B cell (primary cell): Measurements from ENCODE around the gene PFN1. TPM values are rescaled to one million over a fixed set of nuclear protein-coding genes. Genes with fewer than 3 reads are reported as not detected.
A peak's percentile ranks its signal among the peaks of the same experiment; 100 is the strongest.

Source experiments
- ATAC-seq: fragments of 200-7000 bp; cut with Tn5 transposase; one replicate; pipeline ENCODE4 v1.10.0; 2021; ENCODE audit warnings: low read depth, mild to moderate bottlenecking, moderate number of reproducible peaks, moderate library complexity
- CTCF ChIA-PET: fragments of 350-600 bp; sonication (Branson Sonifier 250); formaldehyde crosslinking; loops from one replicate; lab custom pipeline; 2021; ENCODE audit warnings: antibody characterized with exemption, inconsistent platforms; lab: Charles Lee
- POLR2A ChIA-PET: fragments of 350-600 bp; sonication (Branson Sonifier 250); formaldehyde crosslinking; loops from one replicate; lab custom pipeline; 2021; ENCODE audit warnings: antibody characterized with exemption; lab: Charles Lee
- DNase-seq: peaks from one replicate; pipeline ENCODE4 v3.0.0; 2013
- H2AFZ ChIP-seq: 2 replicates; pipeline ENCODE4 v1.6.1; 2012; ENCODE audit warnings: mild to moderate bottlenecking, low read depth, low read length; ENCODE audit not compliant: insufficient read depth, poor library complexity, severe bottlenecking
- H3K27ac ChIP-seq, 2 donors: 1 replicate in 1 of 2; 2 replicates in 1 of 2; pipeline ENCODE4 v1.5.1; 2012 to 2013; ENCODE audit warnings: low read length in 2 of 2, mild to moderate bottlenecking in 2 of 2, moderate library complexity in 1 of 2
- H3K27me3 ChIP-seq, 4 experiments: fragments of 200-600 bp in 1 of 4; sonication (generic) in 1 of 4; replicated peaks in 1 of 4; 1 replicate in 2 of 4; 2 replicates in 2 of 4; pipeline versions ENCODE4 v1.6.1 to v1.7.0; 2013 to 2016; ENCODE audit warnings: low read length in 3 of 4, mild to moderate bottlenecking in 2 of 4, mixed read lengths in 1 of 4, moderate library complexity in 1 of 4; ENCODE audit not compliant: insufficient read depth in 4 of 4, control insufficient read depth in 3 of 4; ENCODE audit errors: control extremely low read depth in 1 of 4
- H3K36me3 ChIP-seq, 2 experiments: replicated peaks in 1 of 2; 1 replicate in 1 of 2; 2 replicates in 1 of 2; pipeline versions ENCODE4 v1.6.1 to v1.7.1; 2013; ENCODE audit warnings: low read length in 1 of 2; ENCODE audit not compliant: insufficient read depth in 2 of 2, control insufficient read depth in 1 of 2; ENCODE audit errors: control extremely low read depth in 1 of 2, extremely low read depth in 1 of 2
- H3K4me1 ChIP-seq, 2 donors: fragments of 200-600 bp in 1 of 2; sonication (generic) in 1 of 2; 1 replicate in 1 of 2; 2 replicates in 1 of 2; pipeline versions ENCODE4 v1.5.1 to v1.6.1; 2013 to 2017; ENCODE audit warnings: low read length in 2 of 2; ENCODE audit not compliant: control insufficient read depth in 2 of 2, insufficient read depth in 2 of 2
- H3K4me2 ChIP-seq: replicated peaks from 2 replicates; pipeline ENCODE3; 2012; ENCODE audit warnings: mild to moderate bottlenecking, low read depth, low read length; ENCODE audit not compliant: poor library complexity, severe bottlenecking
- H3K4me3 ChIP-seq, 5 experiments: fragments of 200-600 bp in 1 of 5; sonication (generic) in 1 of 5; 1 replicate in 3 of 5; 2 replicates in 2 of 5; pipeline versions ENCODE4 v1.5.1 to v1.7.0; 2011 to 2016; ENCODE audit warnings: low read length in 4 of 5, mild to moderate bottlenecking in 4 of 5, low read depth in 2 of 5, control low read depth in 1 of 5, moderate library complexity in 1 of 5; ENCODE audit not compliant: insufficient read depth in 1 of 5; ENCODE audit errors: control extremely low read depth in 1 of 5, extremely low read depth in 1 of 5
- H3K79me2 ChIP-seq: fragments of 200-600 bp; sonication (generic); one replicate; pipeline ENCODE4 v1.6.0; 2016; ENCODE audit warnings: low read length; ENCODE audit not compliant: control insufficient read depth, insufficient read depth
- H3K9ac ChIP-seq: fragments of 200-600 bp; sonication (generic); 2 replicates; pipeline ENCODE4 v1.6.1; 2017; ENCODE audit warnings: mild to moderate bottlenecking, low read length, moderate library complexity
- H3K9me3 ChIP-seq, 3 donors: one replicate each; pipeline versions ENCODE4 v1.6.1 to v1.7.1; 2013; ENCODE audit warnings: low read length in 2 of 3; ENCODE audit not compliant: control insufficient read depth in 2 of 3, insufficient read depth in 1 of 3; ENCODE audit errors: control extremely low read depth in 1 of 3
- H4K20me1 ChIP-seq: 2 replicates; pipeline ENCODE4 v1.6.0; 2012; ENCODE audit warnings: mild to moderate bottlenecking, low read length; ENCODE audit not compliant: insufficient read depth, control insufficient read depth, poor library complexity, severe bottlenecking
- H3K27ac Mint-ChIP-seq: one replicate; pipeline ENCODE4 v1.8.0; 2021; ENCODE audit warnings: mixed read lengths
- H3K27me3 Mint-ChIP-seq: one replicate; pipeline ENCODE4 v1.8.0; 2021; ENCODE audit warnings: mixed read lengths
- H3K4me1 Mint-ChIP-seq: one replicate; pipeline ENCODE4 v1.8.0; 2021; ENCODE audit warnings: mixed read lengths
- H3K4me3 Mint-ChIP-seq: one replicate; pipeline ENCODE4 v1.8.0; 2021; ENCODE audit warnings: mixed read lengths
- H3K9me3 Mint-ChIP-seq: one replicate; pipeline ENCODE4 v1.8.0; 2022; ENCODE audit warnings: mixed read lengths; ENCODE audit not compliant: insufficient read depth
- CTCF ChIP-seq: fragments of 200-600 bp; IDR thresholded peaks from one replicate; pipeline ENCODE4 v1.8.0; 2022; ENCODE audit warnings: antibody characterized with exemption, mild to moderate bottlenecking
- EZH2 ChIP-seq: IDR thresholded peaks from 2 replicates; pipeline ENCODE4 v1.6.1; 2012; ENCODE audit warnings: borderline replicate concordance, low read depth, mild to moderate bottlenecking, moderate library complexity, low read length; ENCODE audit not compliant: insufficient read depth, poor library complexity, severe bottlenecking
- whole genome bisulfite sequencing: methylation state at CpG from one replicate; pipeline ENCODE4 v1.1.5; 2013; ENCODE audit warnings: missing lambda C conversion rate; ENCODE audit not compliant: insufficient coverage; 5-methylcytosine and 5-hydroxymethylcytosine counted together
- intact Hi-C: fragments of 100-400 bp; cut with micrococcal nuclease; formaldehyde crosslinking; loops from one replicate; pipeline ENCODE4 v1.10.0; 2022
- polyA plus RNA-seq: library from polyadenylated mRNA; depleted of rRNA; stranded (reverse); fragments of >200 nt; gene quantifications from 2 replicates; pipeline ENCODE4 v1.2.3, GENCODE V29; 2012
- total RNA-seq, 2 donors: library from RNA; stranded (reverse); fragments of 120-200 nt in 1 of 2; gene quantifications; 1 replicate in 1 of 2; 2 replicates in 1 of 2; pipeline versions ENCODE4 v1.2.3 to v1.2.4, GENCODE V29; 2013 to 2022

The PFN1 gene
- total and polyA plus RNA-seq, 2 donors (not counting 1 experiment from before 2014, with no cell fraction given): 330 to 609 TPM

GRCh38 chr17:4950746-4951204 is 2.4 kb upstream of the PFN1 start, which contains the start of gene ENO3:
ENO3 (plus strand) TSS chr17:4951119; CDS start chr17:4951830, 711 bp downstream.
- peak within 1 kb of the TSS; percentile 90 for H3K27ac Mint-ChIP-seq
- H3K9me3 Mint-ChIP-seq: no peaks in the 10 kb centered on the region
- H3K36me3 ChIP-seq: peaks cover 0 to 11% of the 10 kb centered on the region in 2 experiments
- no peaks in the 10 kb centered on the region for H3K27me3 Mint-ChIP-seq
- TF ChIP-seq CTCF (no peak), EZH2 (no peak)
- intact Hi-C loops: no loop called here
- WGBS: 65% methylated on average over 4 of the region's 7 CpGs
- no peaks in the 10 kb centered on the region for H3K27me3 ChIP-seq
- no peak for DNase-seq
- H3K4me2 ChIP-seq: peak within 1 kb of the TSS; percentile 98
- H3K4me1 Mint-ChIP-seq: peaks cover 28% of the 10 kb centered on the region
- peak within 1 kb of the TSS; percentile 97 for H3K9ac ChIP-seq
- H3K79me2 ChIP-seq: peaks cover 32% of the 10 kb centered on the region
- POLR2A ChIA-PET: interaction anchor here (0.7 to 4.9 kb wide), 3 partner anchors 11 to 16 kb away, joined by 3 to 81 read pairs (median 38); partner anchors contain the start of genes RNF167, SLC25A11 and SPAG7
- no peaks in the 10 kb centered on the region for H3K9me3 ChIP-seq
- peak within 1 kb of the TSS; percentile 97 for H2AFZ ChIP-seq
- H3K27ac ChIP-seq: peak within 1 kb of the TSS; percentile 55 to 93
- H3K4me3 Mint-ChIP-seq: peak within 1 kb of the TSS; percentile 85
- peak within 1 kb of the TSS; percentile 21 to 99 (median 96) for H3K4me3 ChIP-seq
- H4K20me1 ChIP-seq: peaks cover 24% of the 10 kb centered on the region
- no peak for ATAC-seq
- H3K4me1 ChIP-seq: peaks cover 18 to 26% of the 10 kb centered on the region in 2 donors
- CTCF ChIA-PET: interaction anchor here (1.0 to 3.0 kb wide), 4 partner anchors 12 to 42 kb away, joined by 3 to 16 read pairs (median 4); partner anchors contain the start of gene SPAG7
